Activated naive CD4-positive, alpha-beta T cell treated with Interleukin-2 at 50 U/mL for 16 hours (primary cell): Measurements from ENCODE around the gene SEMA5A.
"Not testable (repeated sequence)": the region's sequence is repeated elsewhere in the genome, so short reads cannot be mapped to it uniquely, and the experiment has no call there.

Source experiments
- DNase-seq: peaks from one replicate; pipeline ENCODE4 v3.0.0-alpha.2; 2020

Gene SEMA5A

DNA sequence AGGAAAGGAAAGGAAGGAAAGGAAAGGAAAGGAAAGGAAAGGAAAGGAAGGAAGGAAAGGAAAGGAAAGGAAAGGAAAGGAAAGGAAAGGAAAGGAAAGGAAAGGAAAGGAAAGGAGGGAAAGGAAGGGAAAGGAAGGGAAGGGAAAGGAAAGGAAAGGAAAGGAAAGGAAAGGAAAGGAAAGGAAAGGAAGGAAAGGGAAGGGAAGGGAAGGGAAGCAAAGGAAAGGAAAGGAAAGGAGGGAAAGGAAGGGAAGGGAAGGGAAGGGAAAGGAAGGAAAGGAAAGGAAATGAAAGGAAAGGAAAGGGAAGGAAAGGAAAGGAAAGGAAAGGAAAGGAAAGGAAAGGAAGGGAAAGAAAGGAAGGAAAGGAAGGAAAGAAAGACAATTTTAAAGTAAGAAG is 192.8 kb downstream of the SEMA5A start:
- not testable (repeated sequence) for DNase-seq

GRCh38 chr5:9351546-9351945 is 194.3 kb downstream of the SEMA5A start:
- DNase-seq: no peak

DNA sequence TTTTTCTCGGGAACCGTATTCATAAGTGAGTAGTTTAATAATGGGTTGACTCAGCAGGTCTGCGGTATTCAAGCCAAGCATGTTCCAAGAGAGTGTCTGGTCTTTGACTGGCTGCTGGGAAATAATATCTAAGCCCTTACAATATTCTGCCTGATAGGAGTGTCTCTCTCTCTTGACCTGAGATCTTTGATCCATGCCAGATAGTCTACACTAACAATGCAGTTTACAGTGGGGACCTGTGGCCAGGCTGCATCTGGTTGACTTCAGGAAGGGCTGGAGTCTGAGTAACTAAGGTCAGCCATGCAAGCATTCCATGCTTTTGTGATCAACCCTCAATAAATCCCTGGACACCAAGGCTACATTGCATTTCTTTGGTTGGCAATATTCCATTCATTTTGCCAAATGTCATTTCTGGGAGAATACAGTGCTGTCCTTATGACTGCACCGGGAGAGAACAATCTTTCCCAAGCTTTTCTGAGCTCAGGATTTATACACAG is 195.5 kb downstream of the SEMA5A start:
- DNase-seq: no peak

DNA sequence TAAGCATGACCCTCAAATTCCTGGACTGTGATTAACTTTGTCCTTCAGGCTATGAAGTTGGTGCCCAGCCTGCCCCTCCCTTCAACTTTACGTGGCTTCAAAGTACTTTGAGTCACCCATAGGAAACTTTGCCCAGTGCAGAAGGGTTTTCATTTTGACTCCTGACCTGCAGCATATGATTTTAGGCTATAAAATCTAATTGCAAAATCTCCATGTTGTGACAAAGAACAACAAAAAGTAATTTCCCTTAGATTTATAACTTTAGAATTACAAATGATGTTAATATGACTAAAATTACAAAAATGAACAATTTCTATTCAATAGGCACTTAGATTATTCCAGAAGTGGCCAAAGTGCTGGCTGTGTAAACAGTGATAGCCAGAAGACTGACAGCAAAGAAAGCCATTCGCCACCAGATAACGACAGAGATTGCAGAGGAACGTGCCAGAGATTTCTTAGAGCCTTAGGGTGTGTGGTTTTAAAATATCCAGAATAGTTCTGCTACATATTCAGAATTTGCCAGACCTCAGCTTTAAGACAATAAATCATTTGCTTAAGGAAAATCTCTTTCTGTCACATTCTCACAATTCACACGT is 197.4 kb downstream of the SEMA5A start:
- no peak for DNase-seq

GRCh38 chr5:9347541-9348295 is 198.2 kb downstream of the SEMA5A start:
- DNase-seq: no peak

GRCh38 chr5:9347032-9347431 is 198.8 kb downstream of the SEMA5A start:
- DNase-seq: no peak

DNA sequence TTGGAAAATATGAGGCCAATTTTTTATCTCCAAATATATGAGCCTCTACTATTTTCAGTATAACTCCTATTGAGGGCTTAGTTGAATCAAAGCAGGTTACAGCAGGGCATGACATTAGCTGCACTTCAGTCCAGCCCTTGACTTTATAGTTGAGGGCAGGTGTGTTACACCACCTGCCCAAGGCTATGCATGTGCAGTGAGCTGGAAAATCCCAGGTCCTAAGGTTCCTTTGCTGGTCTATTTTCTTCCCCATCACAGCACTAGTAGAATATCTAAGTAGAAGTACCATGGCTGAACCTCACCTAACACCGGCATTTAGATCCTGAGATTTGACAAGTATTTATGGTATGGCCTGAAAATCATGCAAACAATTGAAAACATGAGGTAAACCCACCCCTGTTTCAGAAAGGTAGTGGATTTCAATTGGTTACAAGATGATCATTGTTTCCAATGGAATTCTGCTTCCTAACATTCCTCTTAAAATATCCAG is 201.1 kb downstream of the SEMA5A start:
- no peak for DNase-seq

- DNase-seq: no peak
Observed at GRCh38 chr5:9343146-9343850, 202.6 kb downstream of the SEMA5A start.

- DNase-seq: no peak
Observed at GRCh38 chr5:9342161-9342787, 203.6 kb downstream of the SEMA5A start.

DNA sequence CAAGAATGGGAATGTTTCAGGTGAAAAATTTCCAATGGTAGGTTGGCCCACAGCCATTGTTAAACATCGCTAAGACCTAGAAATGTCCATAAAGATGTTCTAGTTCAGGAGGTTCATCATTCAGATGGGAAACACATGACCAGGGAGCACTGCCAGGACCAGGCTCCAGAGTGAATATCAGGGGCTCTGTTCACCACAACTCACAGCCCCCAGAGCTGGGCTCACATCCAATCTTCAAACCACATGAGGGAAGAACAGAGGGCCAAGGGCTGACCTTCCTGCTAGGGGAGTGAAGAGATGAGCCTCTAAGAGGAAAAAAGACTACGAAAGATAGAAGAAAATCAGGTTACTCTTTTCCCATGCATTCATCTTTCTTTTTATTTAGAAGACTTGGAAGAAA is 205.8 kb downstream of the SEMA5A start:
- no peak for DNase-seq

GRCh38 chr5:9339206-9339818 is 206.6 kb downstream of the SEMA5A start:
- no peak for DNase-seq

DNA sequence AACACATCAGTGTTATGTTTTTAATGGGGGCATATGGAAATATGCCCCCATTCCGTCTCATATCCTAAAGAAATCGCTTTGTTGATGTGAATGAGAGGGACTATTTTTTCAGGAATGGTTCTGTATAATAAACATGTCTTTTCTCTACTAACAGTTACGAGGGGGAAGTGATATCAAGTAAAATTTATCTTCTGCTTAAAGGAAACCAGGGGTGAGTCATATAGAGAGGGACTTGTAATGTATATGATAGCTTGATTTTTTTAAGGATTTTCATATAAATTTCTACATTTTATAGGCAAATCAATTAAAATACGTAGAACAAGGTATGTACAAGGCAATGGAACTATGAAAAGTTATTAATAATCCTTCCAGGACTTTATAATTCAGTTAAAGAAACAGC is 207.1 kb downstream of the SEMA5A start:
- no peak for DNase-seq

DNA sequence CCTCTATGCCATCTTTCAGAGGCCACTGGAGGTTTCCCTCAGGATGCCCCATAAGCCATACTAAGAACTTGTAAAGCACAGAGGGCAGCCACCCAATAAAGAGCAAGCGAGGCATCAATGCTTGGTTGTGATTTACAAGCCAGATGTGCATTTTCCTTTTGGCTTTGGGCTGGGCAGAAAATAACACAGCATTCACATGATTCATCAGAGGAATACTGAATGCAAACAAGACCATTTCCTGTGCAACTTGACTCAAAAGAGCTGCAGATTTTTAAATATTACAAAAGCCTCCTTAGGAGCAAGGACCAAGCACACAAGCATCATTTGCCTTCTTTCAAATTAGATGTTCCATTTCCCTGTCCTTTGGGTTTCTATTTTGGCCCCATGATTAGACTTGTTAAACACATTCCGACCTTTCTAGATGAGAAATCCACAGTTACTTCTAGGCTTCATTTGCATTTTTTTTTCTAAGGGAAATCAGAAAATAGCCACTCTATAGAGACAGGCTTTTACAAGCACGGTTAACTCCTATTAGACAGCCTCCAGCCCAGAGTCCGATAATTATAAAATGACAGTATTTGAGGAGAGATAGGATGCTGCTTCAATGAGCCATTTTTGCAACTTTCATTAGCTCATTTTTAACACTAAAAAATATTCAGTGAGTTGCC is 207.8 kb downstream of the SEMA5A start:
- DNase-seq: no peak

- no peak for DNase-seq
Observed at GRCh38 chr5:9335754-9336495, 209.9 kb downstream of the SEMA5A start.

GRCh38 chr5:9335269-9335668 is 210.6 kb downstream of the SEMA5A start:
- DNase-seq: no peak

- DNase-seq: no peak
Observed at GRCh38 chr5:9332026-9332425, 213.8 kb downstream of the SEMA5A start.

DNA sequence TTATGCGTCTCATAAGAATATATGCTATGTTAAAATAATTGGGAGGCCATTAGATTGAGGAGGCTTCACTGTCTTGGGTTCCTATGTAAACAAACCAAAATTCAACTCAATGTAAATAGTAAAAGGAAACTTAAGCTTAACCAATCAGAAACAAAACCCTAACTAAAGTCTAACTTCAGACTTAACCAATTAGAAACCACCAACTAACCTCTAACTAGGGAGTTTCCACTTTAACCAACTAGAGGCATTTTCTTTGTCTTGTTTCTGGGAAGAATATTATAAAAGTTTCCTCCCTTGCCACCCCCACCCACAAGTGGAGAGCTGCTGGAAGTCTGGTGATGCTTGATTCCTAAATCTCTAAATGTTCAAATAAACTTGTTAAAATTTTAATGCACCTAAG is 214.5 kb downstream of the SEMA5A start:
- DNase-seq: no peak

GRCh38 chr5:9329125-9329524 is 216.8 kb downstream of the SEMA5A start:
- DNase-seq: no peak

GRCh38 chr5:9325549-9325948 is 220.3 kb downstream of the SEMA5A start:
- no peak for DNase-seq

DNA sequence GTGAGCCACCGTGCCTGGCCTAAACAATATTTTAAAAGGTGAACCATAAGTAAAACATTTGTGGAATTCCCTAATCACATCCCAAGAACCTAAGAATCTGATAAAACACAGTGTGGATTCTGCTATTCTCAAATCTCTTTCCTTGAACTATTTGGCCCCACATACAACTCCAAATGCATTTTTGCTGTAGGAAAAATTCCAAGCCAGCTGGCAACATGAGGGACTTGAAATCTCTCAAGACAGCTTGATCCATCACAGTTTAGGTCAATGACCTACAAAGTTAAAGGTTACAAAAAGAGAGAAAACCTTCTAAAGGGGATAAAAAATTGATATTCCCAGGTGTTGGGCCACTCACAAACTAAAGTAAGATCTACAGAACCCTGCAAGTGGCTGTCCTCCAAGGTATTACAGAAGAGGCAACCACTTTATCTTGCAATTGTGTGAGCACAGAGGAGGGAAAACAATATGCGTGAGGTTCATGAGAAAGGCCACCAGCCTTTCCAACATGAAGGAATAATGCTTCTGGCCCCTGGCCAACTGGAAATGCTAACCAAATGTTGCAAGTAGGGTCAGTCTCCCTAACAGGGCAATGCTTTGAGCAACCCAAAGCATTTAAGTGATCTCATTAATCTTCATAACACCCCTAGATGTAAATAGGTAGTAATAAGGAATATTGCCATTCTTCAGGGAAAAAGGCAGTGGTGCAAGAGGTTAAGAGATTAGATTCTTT is 221.4 kb downstream of the SEMA5A start:
- no peak for DNase-seq

DNA sequence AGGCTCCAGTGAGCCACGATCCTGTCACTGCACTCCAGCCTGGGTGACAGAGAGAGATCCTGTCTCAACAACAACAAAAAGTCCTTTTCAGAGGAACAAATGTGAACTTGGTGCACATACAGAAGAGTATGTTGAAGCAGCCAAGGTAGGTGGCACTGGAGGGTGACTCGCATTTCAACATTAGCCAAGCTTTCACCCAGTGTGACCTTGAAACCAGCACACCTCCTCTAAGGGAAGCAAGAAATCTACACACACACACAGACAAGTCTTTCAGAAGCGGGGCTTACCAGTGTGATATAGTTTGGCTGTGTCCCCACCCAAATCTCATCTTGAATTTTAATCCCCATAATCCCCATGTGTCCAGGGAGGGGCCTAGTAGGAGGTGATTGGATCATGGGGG is 225.2 kb downstream of the SEMA5A start:
- DNase-seq: no peak
